ENCODE results near the gene CSH2. TPM values are rescaled to one million over a fixed set of nuclear protein-coding genes. Genes with fewer than 3 reads are reported as not detected.

The CSH2 gene
- total and polyA plus RNA-seq, 2 of the 13 experiments (the other 11 are each of a cell fraction or from before 2014, with no cell fraction given): not detected

GRCh38 chr17:63827002-63827800 is 46.3 kb downstream of the CSH2 start, which contains the start of the genes FTSJ3 and PSMC5 (continued):
- TF ChIP-seq ARID2 (CRISPR knock-in tag; IDR thresholded peaks at IDR 0.05; ENCODE audit: borderline replicate concordance) (no peak; the same call in 1 of the 2 replicates), RAD51 (IDR thresholded peaks at IDR 0.05; ENCODE audit: borderline replicate concordance) (no peak), ZNF713 (CRISPR knock-in tag; IDR thresholded peaks at IDR 0.05) (no peak), MZF1 (CRISPR knock-in tag; IDR thresholded peaks at IDR 0.05; ENCODE audit: borderline replicate concordance) (peak; percentile 92; the same call in 1 of the 2 replicates), HMG20B (CRISPR knock-in tag; conservative IDR thresholded peaks at IDR 0.05) (no peak), SAFB2 (CRISPR knock-in tag; IDR thresholded peaks at IDR 0.05; ENCODE audit: borderline replicate concordance, low read depth) (no peak; the same call in 1 of the 2 replicates), ZBTB38 (CRISPR knock-in tag; IDR thresholded peaks at IDR 0.05) (peak; percentile 68), NFKB2 (CRISPR knock-in tag; IDR thresholded peaks at IDR 0.05; ENCODE audit: borderline replicate concordance) (peak; percentile 81; the same call in 1 of the 2 replicates), SETDB1 (CRISPR knock-in tag; IDR thresholded peaks at IDR 0.05; ENCODE audit: borderline replicate concordance) (no peak), ZNF570 (CRISPR knock-in tag; IDR thresholded peaks at IDR 0.05; ENCODE audit: borderline replicate concordance) (peak; percentile 93; the same call in 1 of the 2 replicates), ZNF552 (CRISPR knock-in tag; IDR thresholded peaks at IDR 0.05; ENCODE audit: borderline replicate concordance) (peak; percentile 91; the same call in 1 of the 2 replicates), TEAD2 (CRISPR knock-in tag; IDR thresholded peaks at IDR 0.05) (no peak), PHB2 (IDR thresholded peaks at IDR 0.05; ENCODE audit: partially characterized antibody) (no peak), PRDM4 (CRISPR knock-in tag; IDR thresholded peaks at IDR 0.05; ENCODE audit: borderline replicate concordance) (peak; percentile 84; the same call in 1 of the 2 replicates)
- TF ChIP-seq, protein P1, sequence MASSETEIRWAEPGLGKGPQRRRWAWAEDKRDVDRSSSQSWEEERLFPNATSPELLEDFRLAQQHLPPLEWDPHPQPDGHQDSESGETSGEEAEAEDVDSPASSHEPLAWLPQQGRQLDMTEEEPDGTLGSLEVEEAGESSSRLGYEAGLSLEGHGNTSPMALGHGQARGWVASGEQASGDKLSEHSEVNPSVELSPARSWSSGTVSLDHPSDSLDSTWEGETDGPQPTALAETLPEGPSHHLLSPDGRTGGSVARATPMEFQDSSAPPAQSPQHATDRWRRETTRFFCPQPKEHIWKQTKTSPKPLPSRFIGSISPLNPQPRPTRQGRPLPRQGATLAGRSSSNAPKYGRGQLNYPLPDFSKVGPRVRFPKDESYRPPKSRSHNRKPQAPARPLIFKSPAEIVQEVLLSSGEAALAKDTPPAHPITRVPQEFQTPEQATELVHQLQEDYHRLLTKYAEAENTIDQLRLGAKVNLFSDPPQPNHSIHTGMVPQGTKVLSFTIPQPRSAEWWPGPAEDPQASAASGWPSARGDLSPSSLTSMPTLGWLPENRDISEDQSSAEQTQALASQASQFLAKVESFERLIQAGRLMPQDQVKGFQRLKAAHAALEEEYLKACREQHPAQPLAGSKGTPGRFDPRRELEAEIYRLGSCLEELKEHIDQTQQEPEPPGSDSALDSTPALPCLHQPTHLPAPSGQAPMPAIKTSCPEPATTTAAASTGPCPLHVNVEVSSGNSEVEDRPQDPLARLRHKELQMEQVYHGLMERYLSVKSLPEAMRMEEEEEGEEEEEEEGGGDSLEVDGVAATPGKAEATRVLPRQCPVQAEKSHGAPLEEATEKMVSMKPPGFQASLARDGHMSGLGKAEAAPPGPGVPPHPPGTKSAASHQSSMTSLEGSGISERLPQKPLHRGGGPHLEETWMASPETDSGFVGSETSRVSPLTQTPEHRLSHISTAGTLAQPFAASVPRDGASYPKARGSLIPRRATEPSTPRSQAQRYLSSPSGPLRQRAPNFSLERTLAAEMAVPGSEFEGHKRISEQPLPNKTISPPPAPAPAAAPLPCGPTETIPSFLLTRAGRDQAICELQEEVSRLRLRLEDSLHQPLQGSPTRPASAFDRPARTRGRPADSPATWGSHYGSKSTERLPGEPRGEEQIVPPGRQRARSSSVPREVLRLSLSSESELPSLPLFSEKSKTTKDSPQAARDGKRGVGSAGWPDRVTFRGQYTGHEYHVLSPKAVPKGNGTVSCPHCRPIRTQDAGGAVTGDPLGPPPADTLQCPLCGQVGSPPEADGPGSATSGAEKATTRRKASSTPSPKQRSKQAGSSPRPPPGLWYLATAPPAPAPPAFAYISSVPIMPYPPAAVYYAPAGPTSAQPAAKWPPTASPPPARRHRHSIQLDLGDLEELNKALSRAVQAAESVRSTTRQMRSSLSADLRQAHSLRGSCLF (CRISPR knock-in tag; IDR thresholded peaks at IDR 0.05; ENCODE audit: borderline replicate concordance): no peak; the same call in 1 of the 2 replicates
- TF ChIP-seq, protein P2, sequence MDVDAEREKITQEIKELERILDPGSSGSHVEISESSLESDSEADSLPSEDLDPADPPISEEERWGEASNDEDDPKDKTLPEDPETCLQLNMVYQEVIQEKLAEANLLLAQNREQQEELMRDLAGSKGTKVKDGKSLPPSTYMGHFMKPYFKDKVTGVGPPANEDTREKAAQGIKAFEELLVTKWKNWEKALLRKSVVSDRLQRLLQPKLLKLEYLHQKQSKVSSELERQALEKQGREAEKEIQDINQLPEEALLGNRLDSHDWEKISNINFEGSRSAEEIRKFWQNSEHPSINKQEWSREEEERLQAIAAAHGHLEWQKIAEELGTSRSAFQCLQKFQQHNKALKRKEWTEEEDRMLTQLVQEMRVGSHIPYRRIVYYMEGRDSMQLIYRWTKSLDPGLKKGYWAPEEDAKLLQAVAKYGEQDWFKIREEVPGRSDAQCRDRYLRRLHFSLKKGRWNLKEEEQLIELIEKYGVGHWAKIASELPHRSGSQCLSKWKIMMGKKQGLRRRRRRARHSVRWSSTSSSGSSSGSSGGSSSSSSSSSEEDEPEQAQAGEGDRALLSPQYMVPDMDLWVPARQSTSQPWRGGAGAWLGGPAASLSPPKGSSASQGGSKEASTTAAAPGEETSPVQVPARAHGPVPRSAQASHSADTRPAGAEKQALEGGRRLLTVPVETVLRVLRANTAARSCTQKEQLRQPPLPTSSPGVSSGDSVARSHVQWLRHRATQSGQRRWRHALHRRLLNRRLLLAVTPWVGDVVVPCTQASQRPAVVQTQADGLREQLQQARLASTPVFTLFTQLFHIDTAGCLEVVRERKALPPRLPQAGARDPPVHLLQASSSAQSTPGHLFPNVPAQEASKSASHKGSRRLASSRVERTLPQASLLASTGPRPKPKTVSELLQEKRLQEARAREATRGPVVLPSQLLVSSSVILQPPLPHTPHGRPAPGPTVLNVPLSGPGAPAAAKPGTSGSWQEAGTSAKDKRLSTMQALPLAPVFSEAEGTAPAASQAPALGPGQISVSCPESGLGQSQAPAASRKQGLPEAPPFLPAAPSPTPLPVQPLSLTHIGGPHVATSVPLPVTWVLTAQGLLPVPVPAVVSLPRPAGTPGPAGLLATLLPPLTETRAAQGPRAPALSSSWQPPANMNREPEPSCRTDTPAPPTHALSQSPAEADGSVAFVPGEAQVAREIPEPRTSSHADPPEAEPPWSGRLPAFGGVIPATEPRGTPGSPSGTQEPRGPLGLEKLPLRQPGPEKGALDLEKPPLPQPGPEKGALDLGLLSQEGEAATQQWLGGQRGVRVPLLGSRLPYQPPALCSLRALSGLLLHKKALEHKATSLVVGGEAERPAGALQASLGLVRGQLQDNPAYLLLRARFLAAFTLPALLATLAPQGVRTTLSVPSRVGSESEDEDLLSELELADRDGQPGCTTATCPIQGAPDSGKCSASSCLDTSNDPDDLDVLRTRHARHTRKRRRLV (CRISPR knock-in tag; IDR thresholded peaks at IDR 0.05): peak; percentile 88; the same call in 1 of the 2 replicates
